HG03097 (cell line): ENCODE data around the gene BICDL2.

Experiments
- ATAC-seq: cut with Tn5 transposase; IDR thresholded peaks from one replicate; pipeline ENCODE4 v1.9.1; 2021; ENCODE audit not compliant: unreplicated experiment, low FRiP score

BICDL2 gene

DNA sequence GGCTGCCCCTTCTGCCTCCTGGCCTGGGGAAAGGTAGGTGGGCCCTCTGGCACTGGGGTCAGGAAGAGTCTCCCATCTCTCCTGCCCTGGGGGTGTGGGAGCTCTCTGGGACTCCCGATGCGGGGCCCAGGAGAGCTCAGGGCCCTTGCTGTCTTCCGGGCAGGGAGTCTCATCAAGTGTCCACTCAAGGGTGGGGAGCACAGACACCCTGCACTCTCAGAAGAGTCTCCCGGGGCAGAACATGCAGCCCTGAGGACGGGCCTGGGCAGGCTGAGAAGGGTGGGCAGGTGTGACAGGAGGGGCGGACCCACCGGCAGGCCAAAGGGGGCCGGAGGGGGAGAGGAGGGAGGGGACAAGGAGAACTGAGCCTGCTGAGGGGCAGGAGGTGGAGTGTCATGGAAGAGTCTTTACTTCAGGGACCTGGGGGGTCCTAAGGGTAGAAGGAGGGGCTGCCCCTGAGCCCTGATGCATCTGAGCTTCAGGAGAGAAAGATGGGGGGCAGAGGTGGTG is 48.1 kb downstream of the BICDL2 start:
- ATAC-seq, result no peak

DNA sequence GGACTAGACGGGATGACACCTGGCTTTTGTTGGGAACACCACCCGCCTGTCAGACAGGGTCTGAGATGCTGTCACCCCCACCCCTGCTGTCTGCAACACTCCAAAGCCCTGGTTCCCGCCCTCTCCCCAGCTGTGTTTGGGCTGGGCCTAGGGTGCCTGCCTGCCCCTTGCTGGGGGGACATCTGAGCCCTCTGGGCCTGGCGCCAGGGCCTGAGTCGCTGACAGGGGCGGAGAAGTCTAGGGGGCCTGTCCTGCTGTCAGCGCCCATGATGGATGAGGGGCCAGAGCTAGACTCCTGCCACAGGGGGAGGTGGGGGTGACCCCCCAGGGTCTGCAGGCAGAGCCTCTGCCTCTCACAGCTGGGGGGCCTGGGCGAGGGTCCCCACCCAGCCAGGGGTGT is 48.9 kb downstream of the BICDL2 start:
- ATAC-seq, result no peak

DNA sequence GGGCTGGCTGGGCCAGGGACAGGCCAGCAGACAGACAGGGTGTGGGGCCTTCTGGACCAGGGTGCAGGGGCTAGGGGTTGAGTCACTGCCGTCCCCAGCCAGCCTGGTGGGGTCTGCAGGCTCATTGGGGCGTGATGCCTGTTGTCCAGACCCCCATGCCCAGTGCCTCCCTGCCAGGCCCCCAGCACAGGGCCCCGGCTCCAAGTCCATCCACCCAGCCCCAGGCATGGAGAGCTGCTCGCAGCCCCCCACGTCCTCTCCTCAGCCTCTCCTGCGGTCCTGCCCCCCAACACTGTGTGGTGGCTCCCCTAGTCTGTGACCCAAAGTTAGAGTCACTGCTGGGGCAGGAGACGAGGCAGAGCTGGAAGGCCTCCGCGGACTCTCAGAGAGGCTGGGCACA is 49.5 kb downstream of the BICDL2 start:
- ATAC-seq, result no peak

DNA sequence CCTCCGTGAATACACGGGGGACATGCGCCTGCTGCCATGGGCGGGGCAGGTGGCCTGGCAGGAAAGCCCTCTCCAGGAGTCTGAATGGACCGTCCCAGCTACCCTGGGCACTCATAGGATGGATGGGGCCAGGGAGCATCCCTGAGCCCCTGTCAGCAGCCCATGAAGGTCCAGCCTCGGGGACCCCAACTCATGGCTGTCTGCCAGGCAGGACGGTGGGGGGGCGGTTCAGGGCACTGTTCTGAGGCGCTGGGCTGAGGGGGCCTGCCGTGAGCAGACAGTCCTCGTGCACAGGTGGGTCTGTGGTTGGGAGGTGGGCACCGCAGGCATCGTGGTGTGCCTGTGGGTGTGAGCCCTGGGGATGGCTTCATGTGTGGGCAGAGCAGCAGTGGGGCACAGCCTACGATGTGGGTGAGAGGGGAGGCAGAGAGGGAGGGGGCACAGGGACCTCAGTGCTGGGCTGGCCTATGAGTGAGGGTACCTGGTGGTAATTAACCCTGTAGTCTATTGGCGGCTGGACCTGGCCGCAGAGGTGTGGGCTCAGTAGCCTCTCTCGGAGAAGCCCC is 50.0 kb downstream of the BICDL2 start:
- no peak for ATAC-seq

DNA sequence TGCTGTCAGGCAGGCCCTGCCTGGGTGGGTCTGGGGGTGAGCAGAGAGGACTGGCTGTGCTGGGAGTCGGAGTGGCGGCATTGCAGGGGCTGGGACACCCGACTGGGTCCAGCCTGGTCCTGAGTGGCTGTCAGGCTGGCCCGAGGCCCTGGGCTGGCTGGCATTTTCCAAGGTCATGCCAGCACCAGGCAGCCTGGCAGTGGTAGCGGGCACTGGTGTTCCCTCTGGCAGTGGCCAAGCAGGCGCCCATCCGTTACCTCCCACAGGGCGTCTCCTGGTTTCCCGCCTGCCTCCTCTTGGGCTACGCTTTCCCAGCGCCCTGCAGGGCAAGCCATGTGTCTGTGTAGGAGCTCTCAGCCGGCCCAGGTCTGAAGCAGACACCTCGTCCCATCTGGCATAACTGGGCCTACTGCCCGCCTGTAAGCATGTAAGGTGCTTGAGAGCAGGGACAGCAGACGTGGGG is 50.8 kb downstream of the BICDL2 start:
- ATAC-seq, result no peak

DNA sequence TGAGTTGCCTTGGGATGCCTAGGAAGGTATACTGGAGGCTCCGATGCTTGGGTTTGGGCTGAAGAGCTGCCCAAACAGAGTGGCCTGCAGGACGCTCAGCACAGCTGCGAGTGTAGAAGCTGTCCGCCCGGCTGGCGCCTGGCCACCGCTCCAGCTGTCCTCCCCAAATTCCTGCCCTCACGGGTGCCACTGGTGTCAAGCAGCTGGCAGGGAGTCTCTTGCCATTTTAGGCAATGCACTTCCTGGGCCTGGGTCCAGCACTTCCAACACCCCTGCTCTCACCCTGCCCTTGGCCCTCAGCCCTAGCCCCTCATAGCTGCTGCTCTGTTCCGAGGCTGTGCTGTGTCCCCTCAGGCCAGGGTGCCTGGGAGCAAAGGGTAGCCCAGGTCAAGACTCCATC is 51.3 kb downstream of the BICDL2 start:
- ATAC-seq, result no peak

DNA sequence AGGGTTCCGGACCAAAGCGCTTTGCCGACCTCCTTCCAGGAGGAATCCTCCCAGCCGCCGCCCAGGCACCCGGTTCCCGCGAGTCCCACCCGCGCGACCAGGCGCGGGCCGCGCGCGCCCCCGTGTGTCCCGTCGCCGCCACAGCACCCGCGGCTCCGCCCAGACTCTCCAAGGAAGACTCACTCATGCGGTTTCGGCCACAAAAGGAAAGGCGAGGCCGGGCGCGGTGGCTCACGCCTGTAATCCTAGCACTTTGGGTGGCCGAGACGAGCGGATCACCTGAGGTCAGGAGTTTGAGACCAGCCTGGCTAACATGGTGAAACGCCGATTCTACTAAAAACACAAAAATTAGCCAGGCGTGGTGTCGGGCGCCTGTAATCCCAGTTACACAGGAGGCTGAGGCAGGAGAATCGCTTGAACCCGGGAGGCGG is 53.0 kb downstream of the BICDL2 start:
- no peak for ATAC-seq

DNA sequence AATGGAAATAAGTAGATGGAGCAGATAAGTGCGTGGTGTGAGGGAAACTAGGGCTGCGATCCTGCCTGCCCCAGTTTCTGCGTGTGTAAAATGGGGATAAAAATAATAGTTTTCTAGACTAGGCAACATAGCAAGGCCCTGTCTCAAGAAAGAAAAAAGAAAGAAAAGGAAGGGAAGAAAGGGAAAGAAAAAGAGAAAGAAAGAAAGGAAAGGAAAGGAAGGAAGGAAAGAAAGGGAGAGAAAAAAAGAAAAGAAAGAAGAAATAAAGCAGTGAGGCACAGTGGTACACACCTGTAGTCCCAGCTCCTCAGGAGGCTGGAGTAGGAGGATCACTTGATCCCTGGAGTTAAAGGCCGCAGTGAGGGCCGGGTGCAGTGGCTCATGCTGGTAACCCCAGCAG is 54.3 kb downstream of the BICDL2 start:
- no peak for ATAC-seq

DNA sequence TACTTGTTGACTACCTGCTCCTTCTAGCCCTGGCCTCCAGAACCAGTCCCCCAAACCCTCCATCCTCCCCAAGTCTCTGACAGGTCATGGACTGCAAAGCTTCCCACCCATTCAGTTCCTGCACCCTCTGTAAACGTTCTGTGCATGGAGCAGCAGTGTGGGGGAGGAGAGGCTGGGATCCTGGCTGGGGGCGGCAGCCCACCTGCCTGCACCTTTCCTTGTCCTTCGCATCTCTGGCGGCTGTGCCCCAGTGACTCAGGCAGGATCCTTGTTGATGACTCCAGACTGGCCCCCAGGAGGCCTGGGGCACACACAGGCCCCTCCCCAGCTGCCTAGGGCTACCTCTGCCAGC is 54.9 kb downstream of the BICDL2 start:
- ATAC-seq, result no peak

DNA sequence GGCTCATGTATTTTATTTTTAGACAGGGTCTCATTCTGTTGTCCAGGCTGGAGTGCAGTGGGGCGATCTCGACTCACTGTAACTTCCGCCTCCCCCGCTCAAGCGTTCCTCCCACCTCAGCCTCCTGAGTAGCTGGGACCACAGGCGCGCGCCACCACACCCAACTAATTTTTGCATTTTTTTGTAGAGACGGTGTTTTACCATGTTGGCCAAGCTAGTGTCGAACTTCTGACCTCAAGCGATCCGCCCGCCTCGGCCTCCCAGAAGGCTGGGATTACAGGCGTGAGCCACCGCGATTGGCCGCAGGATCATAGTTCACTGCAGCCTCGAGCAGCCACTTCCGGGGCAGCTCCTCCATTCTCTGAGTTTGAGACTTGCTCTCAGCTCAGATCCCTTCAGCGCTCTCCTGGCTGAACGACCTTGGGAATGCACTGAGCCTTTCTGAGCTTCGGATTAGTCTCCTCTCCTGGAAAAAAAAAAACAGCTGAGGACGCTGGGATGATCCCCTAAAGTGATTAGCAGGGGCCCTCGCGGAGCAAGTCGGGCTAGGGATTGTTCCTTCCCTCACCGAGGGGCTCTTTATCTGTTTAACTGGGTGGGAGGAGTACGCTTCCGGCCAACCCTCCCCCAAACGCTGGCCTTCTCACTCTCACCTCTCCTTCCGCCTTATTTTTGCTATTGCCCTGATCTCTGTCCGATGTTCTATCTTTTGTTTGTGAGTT is 55.4 kb downstream of the BICDL2 start:
- ATAC-seq, result no peak

DNA sequence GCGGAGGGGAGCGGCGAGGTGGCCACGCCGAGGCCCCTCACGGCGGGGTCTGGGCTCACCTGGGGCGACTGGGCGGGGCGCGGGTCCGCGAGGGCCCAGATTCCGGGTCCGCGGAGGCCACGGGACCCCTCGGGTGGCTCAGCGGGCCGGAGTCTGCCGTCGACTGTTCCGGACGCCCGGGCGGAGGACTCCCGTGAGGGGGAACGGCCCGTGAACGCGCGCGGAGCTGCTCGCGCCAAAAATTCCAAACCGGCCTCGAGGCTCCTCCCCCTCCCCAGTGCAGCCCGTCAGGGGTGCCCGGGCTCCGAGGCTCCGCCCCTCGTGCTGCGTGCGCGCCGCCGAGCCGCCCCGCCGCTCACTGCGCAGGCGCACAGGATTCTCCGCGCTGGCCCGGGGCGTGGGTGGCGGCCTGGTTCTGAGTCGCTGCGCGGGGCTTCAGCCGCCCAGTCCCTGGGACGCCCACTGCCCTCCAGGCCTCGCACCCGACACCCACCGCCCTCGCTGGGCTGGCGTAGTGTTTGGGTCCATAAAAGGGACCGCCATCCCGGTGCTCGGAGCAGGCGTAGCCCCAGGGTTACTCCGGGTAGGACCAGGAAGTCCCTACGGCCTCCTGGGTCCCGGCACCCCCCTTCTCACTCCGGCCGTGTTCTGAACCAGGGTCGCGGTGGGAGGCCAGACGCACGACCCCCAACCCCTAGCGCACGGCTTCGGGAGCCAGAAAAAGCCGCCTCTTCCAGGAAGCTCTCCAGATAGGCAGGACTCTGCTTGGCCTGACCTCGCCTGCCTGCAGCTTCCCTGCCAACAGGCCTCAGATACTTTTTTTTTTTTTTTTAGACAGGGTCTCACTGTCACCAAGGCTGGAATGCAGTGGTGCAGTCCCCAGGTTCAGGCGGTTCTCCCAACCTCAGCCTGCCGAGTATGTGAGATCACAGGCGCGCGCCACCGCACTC is 56.2 kb downstream of the BICDL2 start, which contains the start of gene PKMYT1:
TSS of gene PKMYT1 (minus strand) at position 220 of the 950 bp plus-strand sequence. CDS start 789 bp downstream, outside the sequence.
- ATAC-seq, result peak; percentile 62

DNA sequence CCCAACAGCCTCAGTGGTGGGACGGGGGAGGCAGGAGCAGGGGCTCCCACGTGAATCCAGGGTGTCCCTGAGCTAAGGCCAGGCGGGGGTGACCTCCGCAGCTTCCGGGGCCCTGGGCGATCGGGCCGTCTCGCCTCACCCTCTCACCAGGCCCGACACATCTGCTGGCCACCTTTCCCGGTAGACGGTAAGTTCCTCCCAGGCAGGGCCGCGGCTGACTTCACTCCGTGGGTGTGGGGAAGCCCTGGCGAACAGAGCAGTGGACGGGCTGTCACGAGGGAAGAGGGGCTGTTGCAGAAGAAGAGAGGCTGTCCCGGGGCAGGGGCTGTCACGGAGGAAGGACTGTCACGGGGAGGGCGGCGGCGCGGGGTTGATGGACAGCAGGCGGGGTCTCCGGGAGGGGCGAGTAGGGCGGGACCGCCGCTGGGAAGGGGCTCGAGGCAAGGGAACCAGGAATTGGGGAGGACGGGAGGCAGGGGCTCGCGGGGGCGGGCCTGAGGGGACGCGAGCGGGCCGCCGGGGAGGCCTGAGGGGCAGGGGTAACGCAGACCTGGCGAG is 57.0 kb downstream of the BICDL2 start:
- ATAC-seq, result peak; percentile 4
